ENCODE measurements around the gene EMC9. TPM values are rescaled to one million over a fixed set of nuclear protein-coding genes. Genes with fewer than 3 reads are reported as not detected.

EMC9 gene
- total and polyA plus RNA-seq, 2 of the 8 experiments (the other 6 are each of a cell fraction or from before 2014, with no cell fraction given), result 38.4 to 47.2 TPM

DNA sequence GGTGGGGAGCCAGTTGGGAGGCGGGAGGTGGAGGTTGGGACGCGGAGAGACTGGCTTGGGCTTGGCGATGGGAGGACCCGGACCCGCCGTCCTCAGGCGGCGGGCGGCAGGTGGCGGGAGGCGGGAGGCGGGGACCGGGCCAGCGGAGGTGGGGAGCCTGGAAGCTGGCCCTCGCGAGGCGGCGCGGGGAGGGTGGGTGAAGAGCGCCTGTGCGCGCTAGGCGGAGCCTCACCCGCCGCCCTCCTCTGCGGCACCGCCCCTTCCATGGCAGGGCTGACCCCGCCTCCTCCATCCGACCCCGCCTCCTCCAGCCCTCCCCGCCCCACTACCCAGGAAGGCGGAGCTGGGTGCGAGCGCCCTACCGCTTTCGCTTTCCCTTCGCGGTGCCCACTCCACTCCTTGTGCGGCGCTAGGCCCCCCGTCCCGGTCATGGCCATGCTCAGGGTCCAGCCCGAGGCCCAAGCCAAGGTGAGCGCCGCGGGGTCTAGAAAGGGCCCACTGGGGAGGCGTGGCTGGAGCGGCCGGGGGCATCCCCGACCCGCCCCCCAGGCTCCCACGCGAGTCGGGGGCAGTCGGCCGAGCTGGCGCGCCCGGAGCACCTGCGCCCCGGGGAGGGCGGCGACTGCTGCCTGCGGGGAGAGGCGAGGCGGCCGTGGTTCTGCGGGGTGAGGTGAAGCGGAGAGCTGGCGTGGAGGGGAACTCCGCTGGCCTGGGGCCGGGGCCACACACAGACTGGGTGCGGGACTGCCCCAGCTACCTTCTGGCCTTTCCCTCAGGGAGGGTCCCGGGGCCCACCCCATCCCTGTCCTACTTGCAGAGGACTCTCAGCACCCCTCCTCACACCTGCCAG lies 5.3 kb downstream of the EMC9 start, which contains the start of gene PSME1:
Gene PSME1, plus strand, starts transcription at position 361 of the 850 bp plus-strand sequence. Its CDS starts 69 bp downstream, at position 430.
- Histone ChIP-seq H4K91ac (replicated peaks; ENCODE audit: insufficient read length, low read length) (no peak within 1 kb of the TSS), H3K18ac (ENCODE audit: extremely low read depth, low read length) (peak within 1 kb of the TSS; percentile 17), H3K27ac (ENCODE audit: low read depth, low read length) (peak within 1 kb of the TSS; percentile 14; the same call in 1 of the 2 replicates), H3K36me3 (ENCODE audit: control insufficient read depth in 2 of 4, insufficient read depth in 4 of 4, low read length in 3 of 4) (peaks cover 8 to 25% (median 14%) of the 10 kb centered on the region in 4 experiments; a peak in 6 of 8 replicates), H3K23ac (ENCODE audit: insufficient read length) (no peak within 1 kb of the TSS), H3K4me2 (ENCODE audit: insufficient read depth in 1 of 2, low read depth in 2 of 2, low read length in 2 of 2) (peak within 1 kb of the TSS; percentile 81 to 95), H2BK20ac (ENCODE audit: low read length) (no peak within 1 kb of the TSS), H2BK12ac (ENCODE audit: low read depth, low read length) (no peak within 1 kb of the TSS; the same call in 1 of the 2 replicates), H3K4ac (replicated peaks; ENCODE audit: insufficient read length, low read depth, low read length) (no peak within 1 kb of the TSS), H3K79me2 (ENCODE audit: control insufficient read depth in 1 of 2, insufficient read depth in 2 of 2, low read length in 2 of 2) (peaks cover 0 to 12% of the 10 kb centered on the region in 2 experiments; a peak in 2 of 4 replicates), H3K14ac (ENCODE audit: insufficient read length) (no peak within 1 kb of the TSS), H2AFZ (ENCODE audit: low read length) (peak within 1 kb of the TSS; percentile 94), H2AK5ac (ENCODE audit: low read depth, low read length) (no peak within 1 kb of the TSS), H3K27me3 (replicated peaks in 1 of 4; ENCODE audit: control insufficient read depth in 3 of 4, extremely low read depth in 1 of 4, insufficient read depth in 3 of 4, low read length in 3 of 4) (no peaks in the 10 kb centered on the region), H3K9me3 (ENCODE audit: insufficient read depth in 2 of 2, low read depth in 1 of 2, low read length in 1 of 2) (no peaks in the 10 kb centered on the region), H3K79me1 (ENCODE audit: low read depth, low read length) (peaks cover 4% of the 10 kb centered on the region; the same call in 1 of the 2 replicates), H4K5ac (ENCODE audit: insufficient read length, low read depth, low read length) (peak within 1 kb of the TSS; percentile 34), H3K9ac (replicated peaks in 1 of 4; ENCODE audit: extremely low read depth in 1 of 4, low read depth in 3 of 4, low read length in 3 of 4) (peak within 1 kb of the TSS; percentile 42 to 89 (median 60); a peak in 6 of 7 replicates), H3K4me1 (replicated peaks in 1 of 4; ENCODE audit: control insufficient read depth in 3 of 4, insufficient read depth in 4 of 4, low read length in 3 of 4) (peaks cover 0 to 10% (median 6%) of the 10 kb centered on the region in 4 experiments; a peak in 5 of 7 replicates), H4K8ac (ENCODE audit: extremely low read depth, insufficient read depth, low read length) (peak within 1 kb of the TSS; percentile 64), H2BK120ac (replicated peaks; ENCODE audit: low read depth, low read length) (no peak within 1 kb of the TSS), H3K4me3 (ENCODE audit: extremely low read depth in 1 of 4, insufficient read depth in 2 of 4, low read depth in 3 of 4, low read length in 4 of 4) (peak within 1 kb of the TSS; percentile 79 to 100 (median 84)), H2BK5ac (ENCODE audit: low read depth, low read length) (peak within 1 kb of the TSS; percentile 90; the same call in 1 of the 2 replicates), H3K56ac (replicated peaks; ENCODE audit: insufficient read length, low read depth, low read length) (peak within 1 kb of the TSS; percentile 71), H2BK15ac (ENCODE audit: low read length) (peak within 1 kb of the TSS; percentile 4; the same call in 1 of the 2 replicates), H3K23me2 (ENCODE audit: low read depth, low read length) (peaks cover 8% of the 10 kb centered on the region; the same call in 1 of the 2 replicates), H4K20me1 (replicated peaks in 1 of 2; ENCODE audit: control insufficient read depth in 1 of 2, insufficient read depth in 2 of 2, low read length in 2 of 2) (peaks cover 0 to 1% of the 10 kb centered on the region in 2 experiments)
- WGBS, 2 experiments (ENCODE audit: extremely low coverage in 1 of 2, insufficient coverage in 1 of 2, insufficient read length in 1 of 2, insufficient replicate concordance in 2 of 2, low coverage in 1 of 2, low lambda C conversion rate in 2 of 2, missing lambda C conversion rate in 1 of 2), result 2% methylated on average over 40 of the region's 75 CpGs; no CpG with 5 or more reads in 1 of the 2 experiments
- POLR2A ChIA-PET (ENCODE audit: partially characterized antibody), result interaction anchor here (0.8 to 10.5 kb wide), 17 partner anchors 9 to 135 kb away, joined by 3 to 118 read pairs (median 7); partner anchors contain the start of genes CHMP4A, DCAF11, IRF9 and NRL
- CTCF ChIA-PET (ENCODE audit: partially characterized antibody), result interaction anchor here (0.6 to 1.7 kb wide), 8 partner anchors 11 to 77 kb away, joined by 3 to 7 read pairs (median 4); partner anchors contain the start of genes DCAF11, IRF9, NRL and PSME2
- DNase-seq (ENCODE audit: low read depth in 1 of 2, low spot score in 2 of 2) (peak in 1 of 2 experiments; percentile 94), FAIRE-seq (no peak)
- no peak for TF ChIP-seq NANOG (IDR thresholded peaks at IDR 0.05; ENCODE audit: insufficient read depth, low read depth, low read length, poor library complexity, severe bottlenecking)
- TF ChIP-seq HDAC2 (IDR thresholded peaks at IDR 0.05; ENCODE audit: borderline replicate concordance in 1 of 2, low read depth in 2 of 2, low read length in 2 of 2), result no peak; a peak in 1 of 4 replicates

All from H1 (cell line).